Ascending aorta (tissue), 2 donors: Measurements from ENCODE around the gene ITGBL1. TPM values are rescaled to one million over a fixed set of nuclear protein-coding genes. Genes with fewer than 3 reads are reported as not detected.
A peak's percentile ranks its signal among the peaks of the same experiment; 100 is the strongest.

ENCODE experiments used
- DNase-seq, 2 donors: peaks; one replicate each; pipeline ENCODE4 v3.0.0-alpha.2; 2019; ENCODE audit warnings: low spot score in 2 of 2
- H3K27ac ChIP-seq, 2 donors: fragments of 200-600 bp; sonication (generic); one replicate each; pipeline ENCODE4 v1.5.1; 2016 to 2017; ENCODE audit warnings: mild to moderate bottlenecking in 1 of 2
- H3K27me3 ChIP-seq: fragments of 200-600 bp; sonication (generic); one replicate; pipeline ENCODE4 v1.5.1; 2017
- H3K36me3 ChIP-seq, 2 donors: fragments of 200-600 bp; sonication (generic); one replicate each; pipeline ENCODE4 v1.5.1; 2016
- H3K4me1 ChIP-seq, 2 donors: fragments of 200-600 bp; sonication (generic); one replicate each; pipeline ENCODE4 v1.5.1; 2016 to 2017; ENCODE audit warnings: mild to moderate bottlenecking in 1 of 2
- H3K4me3 ChIP-seq, 2 donors: fragments of 200-600 bp; sonication (generic); one replicate each; pipeline ENCODE4 v1.5.1; 2016 to 2017; ENCODE audit warnings: mild to moderate bottlenecking in 1 of 2
- H3K9me3 ChIP-seq, 2 donors: fragments of 200-600 bp; sonication (generic); one replicate each; pipeline ENCODE4 v1.5.1; 2016
- CTCF ChIP-seq, 3 experiments: fragments of 200-600 bp in 2 of 3; fragments of 450-650 bp in 1 of 3; sonication (generic) in 2 of 3; IDR thresholded peaks; one replicate each; pipeline ENCODE4 v1.5.1; 2016 to 2019; ENCODE audit warnings: antibody characterized with exemption in 3 of 3, mild to moderate bottlenecking in 1 of 3, moderate library complexity in 1 of 3
- intact Hi-C: fragments of 100-400 bp; cut with DNase I; formaldehyde crosslinking; loops from one replicate; pipeline ENCODE4 v1.15.1; 2023
- total RNA-seq: library from RNA; depleted of rRNA; stranded (reverse); fragments of >200 nt; gene quantifications from one replicate; pipeline ENCODE4 v1.1.0, GENCODE V29; 2016

Gene ITGBL1
- total RNA-seq, 1 donor from 2014 or later: 47.1 TPM

GRCh38 chr13:101447852-101448251 lies 4.6 kb upstream of the ITGBL1 start:
- no peak overlapping the region for H3K27ac ChIP-seq
- intact Hi-C loops: no loop called here
- TF ChIP-seq CTCF (IDR thresholded peaks at IDR 0.05): no peak
- no peaks in the 10 kb centered on the region for H3K27me3 ChIP-seq
- no peak for DNase-seq
- H3K4me3 ChIP-seq: no peak overlapping the region
- peaks cover 0 to 7% of the 10 kb centered on the region in 2 donors for H3K4me1 ChIP-seq
- H3K9me3 ChIP-seq: no peaks in the 10 kb centered on the region
- H3K36me3 ChIP-seq: no peaks in the 10 kb centered on the region

GRCh38 chr13:101449790-101450748 lies 2.4 kb upstream of the ITGBL1 start:
- DNase-seq: no peak
- Histone ChIP-seq H3K9me3 (no peaks in the 10 kb centered on the region), H3K27me3 (no peaks in the 10 kb centered on the region), H3K36me3 (no peaks in the 10 kb centered on the region), H3K4me3 (no peak overlapping the region), H3K27ac (peak overlapping the region in 1 of 2 donors; percentile 26), H3K4me1 (peaks cover 0 to 10% of the 10 kb centered on the region in 2 donors)
- no peak for TF ChIP-seq CTCF (IDR thresholded peaks at IDR 0.05)
- intact Hi-C loops: loop anchor here (5.0 kb wide), 5 partner anchors 67 to 298 kb away; no protein-coding TSS in a partner anchor

GRCh38 chr13:101450749-101451130 lies 1.7 kb upstream of the ITGBL1 start:
- Histone ChIP-seq H3K4me3 (no peak overlapping the region), H3K9me3 (no peaks in the 10 kb centered on the region), H3K36me3 (no peaks in the 10 kb centered on the region), H3K27me3 (no peaks in the 10 kb centered on the region), H3K4me1 (peaks cover 0 to 10% of the 10 kb centered on the region in 2 donors), H3K27ac (peak overlapping the region in 1 of 2 donors; percentile 26)
- TF ChIP-seq CTCF (IDR thresholded peaks at IDR 0.05): no peak
- DNase-seq: no peak
- intact Hi-C loops: loop anchor here (5.0 kb wide), 5 partner anchors 67 to 298 kb away; no protein-coding TSS in a partner anchor

GRCh38 chr13:101451641-101452040 lies 834 bp upstream of the ITGBL1 start:
- no peaks in the 10 kb centered on the region for H3K9me3 ChIP-seq
- no peaks in the 10 kb centered on the region for H3K36me3 ChIP-seq
- DNase-seq: no peak
- H3K27me3 ChIP-seq: no peaks in the 10 kb centered on the region
- peaks cover 3 to 17% of the 10 kb centered on the region in 2 donors for H3K4me1 ChIP-seq
- intact Hi-C loops: loop anchor here (2.0 to 5.0 kb wide), 6 partner anchors 35 to 299 kb away; partner anchors contain the start of gene NALCN
- no peak for TF ChIP-seq CTCF (IDR thresholded peaks at IDR 0.05)
- H3K27ac ChIP-seq: peak overlapping the region; percentile 90 to 95
- H3K4me3 ChIP-seq: peak overlapping the region in 1 of 2 donors; percentile 77

GRCh38 chr13:101453784-101454201 lies 1.3 kb downstream of the ITGBL1 start:
- peak overlapping the region; percentile 90 to 95 for H3K27ac ChIP-seq
- peak; percentile 14 to 53 (median 45) for TF ChIP-seq CTCF (IDR thresholded peaks at IDR 0.05)

More at GRCh38 chr13:101453784-101454201, 1.3 kb downstream of the ITGBL1 start:
- Histone ChIP-seq H3K4me3 (peak overlapping the region; percentile 59 to 77), H3K27me3 (no peaks in the 10 kb centered on the region), H3K9me3 (no peaks in the 10 kb centered on the region), H3K4me1 (peaks cover 3 to 31% of the 10 kb centered on the region in 2 donors), H3K36me3 (no peaks in the 10 kb centered on the region)
- DNase-seq: no peak
- intact Hi-C loops: loop anchor here (2.0 to 5.0 kb wide), 6 partner anchors 37 to 301 kb away; partner anchors contain the start of gene NALCN
